HCT116 (cell line): ENCODE measurements around the gene SPATA19. TPM values are rescaled to one million over a fixed set of nuclear protein-coding genes. Genes with fewer than 3 reads are reported as not detected.

ENCODE experiments used
- ATAC-seq: fragments of 200-7000 bp; cut with Tn5 transposase; 2 replicates; pipeline ENCODE4 v1.9.1; 2020; ENCODE audit warnings: mild to moderate bottlenecking, moderate library complexity
- BruUV-seq: library from RNA; stranded (reverse); fragments of 400-500 nt; replicated peaks from 2 replicates; lab custom pipeline; 2021; lab: Mats Ljungman, UMichigan
- CTCF ChIA-PET: fragments of 300-600 bp; sonication (Branson Sonifier 250); formaldehyde crosslinking; loops from one replicate; lab custom pipeline; 2021; ENCODE audit warnings: antibody characterized with exemption; lab: Charles Lee
- POLR2A ChIA-PET: fragments of 300-600, 350-600 bp; sonication (Branson Sonifier 250); formaldehyde crosslinking; loops from one replicate; lab custom pipeline; 2021; ENCODE audit warnings: antibody characterized with exemption; lab: Charles Lee
- RAD21 ChIA-PET, 2 experiments: fragments of 300-600 bp; sonication (Branson Sonifier 250); formaldehyde crosslinking; loops; one replicate each; lab custom pipeline; 2023; ENCODE audit warnings: low total read pairs in 2 of 2; ENCODE audit not compliant: uncharacterized antibody in 2 of 2, unreplicated experiment in 2 of 2, low non-redundant PET in 1 of 2; lab: Charles Lee
- DNase-seq: peaks from one replicate; pipeline ENCODE4 v3.0.0-alpha.2; 2010; ENCODE audit warnings: low read depth, low spot score
- H2AFZ ChIP-seq: fragments of 200-600 bp; shearing (Covaris generic), sonication (generic); 2 replicates; pipeline ENCODE4 v1.6.1; 2017; ENCODE audit warnings: low read depth, mixed run types, mixed read lengths, antibody characterized with exemption, low read length; ENCODE audit not compliant: poor library complexity, severe bottlenecking
- H3K27ac ChIP-seq: 2 replicates; pipeline ENCODE4 v1.5.1; 2012; ENCODE audit warnings: low read depth, low read length
- H3K27me3 ChIP-seq: fragments of 200-600 bp; sonication (generic); 2 replicates; pipeline ENCODE4 v1.6.1; 2016; ENCODE audit warnings: mixed run types, low read length, mixed read lengths; ENCODE audit not compliant: insufficient read depth
- H3K36me3 ChIP-seq, 2 experiments: fragments of 200-500 bp in 1 of 2; fragments of 200-600 bp in 1 of 2; sonication (Bioruptor generic) in 1 of 2; sonication (generic) in 1 of 2; 2 replicates each; pipeline versions ENCODE4 v1.5.1 to v1.6.1; 2014 to 2016; ENCODE audit warnings: low read length in 2 of 2, inconsistent platforms in 1 of 2, mixed read lengths in 1 of 2, mixed run types in 1 of 2; ENCODE audit not compliant: insufficient read depth in 2 of 2, control insufficient read depth in 1 of 2
- H3K4me1 ChIP-seq, 2 experiments: fragments of 200-600 bp in 1 of 2; sonication (generic) in 1 of 2; 2 replicates each; pipeline versions ENCODE4 v1.5.1 to v1.6.1; 2012 to 2017; ENCODE audit warnings: low read length in 2 of 2, inconsistent platforms in 1 of 2, mild to moderate bottlenecking in 1 of 2, mixed read lengths in 1 of 2, mixed run types in 1 of 2, moderate library complexity in 1 of 2; ENCODE audit not compliant: insufficient read depth in 2 of 2, control insufficient read depth in 1 of 2
- H3K4me2 ChIP-seq: fragments of 200-600 bp; sonication (generic); 2 replicates; pipeline ENCODE4 v1.6.1; 2017; ENCODE audit warnings: mixed run types, low read length, mixed read lengths
- H3K4me3 ChIP-seq, 2 experiments: fragments of 200-600 bp in 1 of 2; sonication (generic) in 1 of 2; replicated peaks in 1 of 2; 2 replicates each; pipeline ENCODE4 v1.5.1; 2011 to 2016; ENCODE audit warnings: low read length in 2 of 2, control low read depth in 1 of 2, low read depth in 1 of 2, mild to moderate bottlenecking in 1 of 2, mixed read lengths in 1 of 2, mixed run types in 1 of 2
- H3K79me2 ChIP-seq: fragments of 200-600 bp; sonication (generic); 2 replicates; pipeline ENCODE4 v1.6.1; 2017; ENCODE audit warnings: mild to moderate bottlenecking, mixed run types, low read length, moderate library complexity, mixed read lengths; ENCODE audit not compliant: insufficient read depth
- H3K9ac ChIP-seq: fragments of 200-600 bp; sonication (generic); 2 replicates; pipeline ENCODE4 v1.6.1; 2016; ENCODE audit warnings: low read length, mixed read lengths
- H3K9me2 ChIP-seq: fragments of 200-600 bp; sonication (generic), shearing (Covaris generic); 2 replicates; pipeline ENCODE4 v1.6.1; 2017; ENCODE audit warnings: mixed run types, mild to moderate bottlenecking, moderate library complexity; ENCODE audit not compliant: insufficient read depth
- H3K9me3 ChIP-seq, 2 experiments: fragments of 200-500 bp in 1 of 2; fragments of 200-600 bp in 1 of 2; sonication (Bioruptor generic) in 1 of 2; sonication (generic) in 1 of 2; 2 replicates each; pipeline ENCODE4 v1.6.1; 2014 to 2017; ENCODE audit warnings: low read length in 2 of 2, mixed read lengths in 2 of 2, inconsistent platforms in 1 of 2, low read depth in 1 of 2, mild to moderate bottlenecking in 1 of 2, mixed run types in 1 of 2, moderate library complexity in 1 of 2; ENCODE audit not compliant: control insufficient read depth in 1 of 2, insufficient read depth in 1 of 2
- H4K20me1 ChIP-seq: fragments of 200-600 bp; sonication (generic), shearing (Covaris generic); 2 replicates; pipeline ENCODE4 v1.6.1; 2017; ENCODE audit warnings: mixed run types, mild to moderate bottlenecking, moderate library complexity; ENCODE audit not compliant: insufficient read depth
- CBX3 ChIP-seq: IDR thresholded peaks from 2 replicates; pipeline ENCODE4 v1.6.1; 2012; ENCODE audit warnings: low read depth
- EZH2 ChIP-seq: fragments of 200-600 bp; sonication (generic); IDR thresholded peaks from 2 replicates; pipeline ENCODE4 v1.6.1; 2017; ENCODE audit warnings: antibody characterized with exemption, mixed run types
- JUND ChIP-seq: IDR thresholded peaks from 2 replicates; pipeline ENCODE4 v1.6.1; 2012
- POLR2A ChIP-seq: IDR thresholded peaks from 2 replicates; pipeline ENCODE4 v1.7.0; 2011; ENCODE audit warnings: borderline replicate concordance; ENCODE audit not compliant: insufficient read depth, insufficient read length; ENCODE audit errors: extremely low read depth
- POLR2AphosphoS5 ChIP-seq: IDR thresholded peaks from 2 replicates; pipeline ENCODE4 v1.6.1; 2011; ENCODE audit warnings: mild to moderate bottlenecking, low read depth, low read length, moderate library complexity
- RAD21 ChIP-seq: IDR thresholded peaks from 2 replicates; pipeline ENCODE4 v1.6.1; 2012; ENCODE audit warnings: low read depth, mild to moderate bottlenecking
- SP1 ChIP-seq: IDR thresholded peaks from 2 replicates; pipeline ENCODE4 v1.6.1; 2012; ENCODE audit warnings: low read depth
- TCF7L2 ChIP-seq: IDR thresholded peaks from 2 replicates; pipeline ENCODE4 v1.7.0; 2011; ENCODE audit warnings: borderline replicate concordance, inconsistent platforms; ENCODE audit not compliant: insufficient read depth, insufficient read length; ENCODE audit errors: extremely low read depth
- intact Hi-C: fragments of 100-400 bp; cut with micrococcal nuclease; formaldehyde crosslinking; loops from 2 replicates; pipeline ENCODE4 v1.10.0; 2022
- total RNA-seq: library from RNA; stranded (reverse); gene quantifications from one replicate; pipeline ENCODE4 v1.2.1, GENCODE V29; 2021; ENCODE audit not compliant: unreplicated experiment

SPATA19 gene
- total RNA-seq, 1 experiment from 2014 or later: not detected

DNA sequence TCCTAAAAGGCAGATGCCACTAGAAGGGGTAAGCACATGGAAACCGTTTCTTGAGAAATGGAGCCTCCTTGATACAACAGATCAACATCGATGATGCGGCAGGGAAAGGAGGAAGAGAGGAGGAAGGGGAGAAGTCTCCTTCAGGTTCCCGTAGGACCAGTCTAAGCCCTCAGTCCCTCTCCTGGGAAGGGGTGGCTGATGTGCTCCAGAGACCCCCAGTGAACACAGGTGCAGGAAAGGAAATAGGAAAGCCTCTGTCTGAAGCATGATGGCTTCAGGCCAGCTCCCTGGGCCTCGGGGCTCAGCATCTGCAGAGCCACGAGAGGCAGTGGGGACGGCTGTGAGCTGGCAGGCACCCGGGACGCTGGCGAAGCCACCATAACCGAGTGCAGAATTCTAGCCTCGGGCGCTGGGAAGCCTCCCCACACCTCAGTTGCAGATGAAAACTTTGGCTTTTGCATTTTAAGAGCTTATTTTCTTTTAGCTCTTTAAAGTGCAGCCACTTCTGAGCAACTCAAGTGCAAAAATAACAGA lies 1.8 kb downstream of the SPATA19 start:
- peaks cover 0 to 6% of the 10 kb centered on the region in 2 experiments; a peak in 1 of 4 replicates for H3K4me1 ChIP-seq
- BruUV-seq: no TSS peak
- ChIA-PET RAD21 (no interaction called here), POLR2A (no interaction called here), CTCF (interaction anchor here (1.1 kb wide), 1 partner anchor 22 kb away, joined by 3 read pairs; no protein-coding TSS in a partner anchor)
- intact Hi-C loops: no loop called here
- H3K9me2 ChIP-seq: no peaks in the 10 kb centered on the region
- H3K36me3 ChIP-seq: no peaks in the 10 kb centered on the region
- peaks cover 15% of the 10 kb centered on the region; the same call in 1 of the 2 replicates for H3K27me3 ChIP-seq
- H4K20me1 ChIP-seq: no peaks in the 10 kb centered on the region
- H3K4me3 ChIP-seq: no peak overlapping the region
- ATAC-seq (no peak), DNase-seq (no peak)
- no peaks in the 10 kb centered on the region for H3K79me2 ChIP-seq
- H3K27ac ChIP-seq: no peak overlapping the region
- H3K9me3 ChIP-seq: no peaks in the 10 kb centered on the region
- no peak for TF ChIP-seq POLR2A
- no peak overlapping the region for H3K9ac ChIP-seq
- H3K4me2 ChIP-seq: no peak overlapping the region
- no peak overlapping the region for H2AFZ ChIP-seq

DNA sequence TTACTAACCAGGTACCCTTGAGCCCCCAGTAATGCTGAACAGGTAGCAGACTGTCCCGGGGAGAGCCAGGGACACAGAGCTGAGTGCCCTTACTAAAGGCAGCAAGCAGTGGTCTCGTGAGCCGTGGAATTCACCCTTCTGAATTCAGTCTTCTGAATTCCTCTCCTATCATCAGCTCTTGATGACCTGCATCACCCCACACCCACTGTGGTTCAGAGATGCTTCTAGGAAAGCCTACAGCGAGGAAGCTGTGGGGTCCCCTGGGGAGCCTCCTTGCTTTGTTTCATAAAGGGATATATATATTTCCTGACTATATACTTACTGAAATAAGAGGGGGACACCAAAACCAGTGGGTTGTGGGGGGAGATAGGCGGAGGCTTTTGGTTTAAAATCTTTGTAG lies 2.6 kb downstream of the SPATA19 start:
- Histone ChIP-seq H3K9ac (no peak overlapping the region), H3K4me2 (no peak overlapping the region), H3K4me3 (no peak overlapping the region), H2AFZ (no peak overlapping the region), H3K27me3 (peaks cover 15% of the 10 kb centered on the region; the same call in 1 of the 2 replicates), H3K9me2 (no peaks in the 10 kb centered on the region), H3K36me3 (no peaks in the 10 kb centered on the region), H4K20me1 (no peaks in the 10 kb centered on the region), H3K4me1 (peaks cover 0 to 6% of the 10 kb centered on the region in 2 experiments; a peak in 1 of 4 replicates), H3K9me3 (no peaks in the 10 kb centered on the region), H3K27ac (no peak overlapping the region), H3K79me2 (no peaks in the 10 kb centered on the region)
- ATAC-seq (no peak), DNase-seq (no peak)
- POLR2A ChIA-PET: no interaction called here
- CTCF ChIA-PET: interaction anchor here (1.1 kb wide), 1 partner anchor 21 kb away, joined by 3 read pairs; no protein-coding TSS in a partner anchor
- no TSS peak for BruUV-seq
- RAD21 ChIA-PET: no interaction called here
- TF ChIP-seq RAD21 (no peak), JUND (no peak), EZH2 (no peak), CBX3 (no peak), TCF7L2 (no peak), POLR2AphosphoS5 (no peak), SP1 (no peak)
- intact Hi-C loops: no loop called here
